PC-3 (cell line): ENCODE measurements around the gene PDXK. TPM values are rescaled to one million over a fixed set of nuclear protein-coding genes. Genes with fewer than 3 reads are reported as not detected.

Experiments used
- ATAC-seq: fragments of 200-7000 bp; cut with Tn5 transposase; 2 replicates; pipeline ENCODE4 v1.9.1; 2020; ENCODE audit warnings: mild to moderate bottlenecking, moderate library complexity
- Bru-seq: library from RNA; stranded (reverse); fragments of 400-500 nt; gene quantifications from one replicate; lab custom pipeline; 2021; lab: Mats Ljungman, UMichigan
- BruChase-seq, 2 experiments: library from RNA; stranded (reverse); fragments of 400-500 nt; gene quantifications; one replicate each; lab custom pipeline; 2021; lab: Mats Ljungman, UMichigan
- BruUV-seq: library from RNA; stranded (reverse); fragments of 400-500 nt; replicated peaks from 2 replicates; lab custom pipeline; 2021; lab: Mats Ljungman, UMichigan
- CTCF ChIA-PET: fragments of 300-600 bp; sonication (Branson Sonifier 250); formaldehyde crosslinking; loops from one replicate; lab custom pipeline; 2022; ENCODE audit warnings: antibody characterized with exemption; lab: Charles Lee
- POLR2A ChIA-PET: fragments of 300-600 bp; sonication (Branson Sonifier 250); formaldehyde crosslinking; loops from one replicate; lab custom pipeline; 2022; ENCODE audit warnings: antibody characterized with exemption; ENCODE audit not compliant: unreplicated experiment; lab: Charles Lee
- DNase-seq: peaks from one replicate; pipeline ENCODE4 v3.0.0-alpha.2; 2015
- H2AFZ ChIP-seq: fragments of 300-600 bp; sonication (generic); 2 replicates; pipeline ENCODE4 v1.6.0; 2016; ENCODE audit warnings: antibody characterized with exemption, low read length
- H3F3A ChIP-seq: fragments of 300-600 bp; sonication (generic); one replicate; pipeline ENCODE4 v1.6.0; 2017; ENCODE audit warnings: antibody characterized with exemption, low read length, control low read depth, mild to moderate bottlenecking; ENCODE audit not compliant: unreplicated experiment
- H3K27ac ChIP-seq: fragments of 300-600 bp; sonication (generic); 2 replicates; pipeline ENCODE4 v1.5.1; 2016; ENCODE audit warnings: mild to moderate bottlenecking, low read length
- H3K27me3 ChIP-seq: fragments of 300-600 bp; sonication (generic); 2 replicates; pipeline ENCODE4 v1.6.1; 2016; ENCODE audit warnings: low read length, mixed read lengths
- H3K36me3 ChIP-seq: fragments of 300-600 bp; sonication (generic); 2 replicates; pipeline ENCODE4 v1.6.1; 2016; ENCODE audit warnings: low read depth, mixed run types, low read length, mixed read lengths
- H3K4me1 ChIP-seq: fragments of 300-600 bp; sonication (generic); 2 replicates; pipeline ENCODE4 v1.5.1; 2016; ENCODE audit warnings: low read length; ENCODE audit not compliant: insufficient read depth
- H3K4me2 ChIP-seq: fragments of 300-600 bp; sonication (generic); 2 replicates; pipeline ENCODE4 v1.6.0; 2016; ENCODE audit warnings: low read length
- H3K4me3 ChIP-seq: fragments of 300-600 bp; sonication (generic); 2 replicates; pipeline ENCODE4 v1.5.1; 2016; ENCODE audit warnings: mild to moderate bottlenecking, low read length, mixed read lengths
- H3K79me2 ChIP-seq: fragments of 300-600 bp; sonication (generic); 2 replicates; pipeline ENCODE4 v1.6.1; 2017; ENCODE audit warnings: low read length, mixed read lengths
- H3K9ac ChIP-seq: fragments of 300-600 bp; sonication (generic); 2 replicates; pipeline ENCODE4 v1.6.0; 2016; ENCODE audit warnings: mild to moderate bottlenecking, low read length
- H3K9me2 ChIP-seq: fragments of 300-600 bp; sonication (generic); replicated peaks from 2 replicates; pipeline ENCODE4 v1.6.1; 2016; ENCODE audit warnings: mixed run types, low read length, mixed read lengths
- H3K9me3 ChIP-seq: fragments of 300-600 bp; sonication (generic); 2 replicates; pipeline ENCODE4 v1.6.1; 2016; ENCODE audit warnings: low read length, mixed read lengths
- H4K20me1 ChIP-seq: fragments of 300-600 bp; sonication (generic); 2 replicates; pipeline ENCODE4 v1.6.1; 2016; ENCODE audit warnings: low read length, mixed read lengths
- CTCF ChIP-seq: fragments of 300-600 bp; sonication (generic); conservative IDR thresholded peaks from 2 replicates; pipeline ENCODE4 v1.5.1; 2017; ENCODE audit warnings: antibody characterized with exemption, low read depth, mild to moderate bottlenecking, low read length
- EZH2 ChIP-seq: fragments of 300-600 bp; sonication (generic); IDR thresholded peaks from one replicate; pipeline ENCODE4 v1.6.1; 2017; ENCODE audit warnings: antibody characterized with exemption, mild to moderate bottlenecking, low read length; ENCODE audit not compliant: unreplicated experiment
- EZH2phosphoT487 ChIP-seq: fragments of 300-600 bp; sonication (generic); IDR thresholded peaks from 2 replicates; pipeline ENCODE4 v1.6.1; 2018; ENCODE audit warnings: mild to moderate bottlenecking, antibody characterized with exemption, low read length, borderline replicate concordance
- intact Hi-C: fragments of 100-400 bp; cut with micrococcal nuclease; formaldehyde crosslinking; loops from 2 replicates; pipeline ENCODE4 v1.9.0; 2023
- long read RNA-seq: library from polyadenylated mRNA; unstranded; transcript quantifications from one replicate; pipeline ENCODE4 v2.0.0, GENCODE V29; 2021; ENCODE audit not compliant: unreplicated experiment
- total RNA-seq: library from RNA; depleted of rRNA; stranded (reverse); fragments of >200 nt; gene quantifications from 2 replicates; pipeline ENCODE4 v1.2.3, GENCODE V29; 2014; rRNA removed

The PDXK gene
- total RNA-seq (423 and 464 TPM in 2 replicates), Bru-seq, nascent RNA (percentile 92 among the genes with signal in this experiment), BruChase-seq, experiment 1, labeled RNA remaining after a 6-hour chase (percentile 97 among the genes with signal in this experiment), BruChase-seq, experiment 2, labeled RNA remaining after a 2-hour chase (percentile 97 among the genes with signal in this experiment)
- long read RNA-seq, full-length matches to known transcripts, result 225 of 527 reads
- long read RNA-seq, partial matches to known transcripts, result 19 of 527 reads
- long read RNA-seq, other reads (novel, unspliced or antisense), result 283 of 527 reads

- BruUV-seq, result no TSS peak
- H3K27me3 ChIP-seq, result no peaks in the 10 kb centered on the region
- H3K4me2 ChIP-seq, result peak within 1 kb of the TSS; percentile 98
- no peaks in the 10 kb centered on the region for H3K9me2 ChIP-seq
- H2AFZ ChIP-seq, result peak within 1 kb of the TSS; percentile 84
- H3K36me3 ChIP-seq, result peaks cover 13% of the 10 kb centered on the region; the same call in 1 of the 2 replicates
- POLR2A ChIA-PET, result no interaction called here
- DNase-seq, result peak; percentile 95
- peak; percentile 82 for ATAC-seq
- intact Hi-C loops, result loop anchor here (1.0 kb wide), 1 partner anchor 49 kb away; no protein-coding TSS in a partner anchor
- peak within 1 kb of the TSS; percentile 71 for H3K27ac ChIP-seq
- CTCF ChIA-PET, result no interaction called here
- peak within 1 kb of the TSS; percentile 94 for H3K9ac ChIP-seq
- H3K4me3 ChIP-seq, result peak within 1 kb of the TSS; percentile 77
- TF ChIP-seq CTCF (peak; percentile 47; the same call in 1 of the 2 replicates), EZH2 (no peak), EZH2phosphoT487 (no peak)
- H3F3A ChIP-seq, result no peaks in the 10 kb centered on the region
- H3K9me3 ChIP-seq, result no peaks in the 10 kb centered on the region
- H4K20me1 ChIP-seq, result peaks cover 32% of the 10 kb centered on the region
- peaks cover 30% of the 10 kb centered on the region for H3K4me1 ChIP-seq
- H3K79me2 ChIP-seq, result peaks cover 56% of the 10 kb centered on the region
Observed at GRCh38 chr21:43718872-43719747, at the start of gene PDXK. Gene PDXK, plus strand, starts transcription at chr21:43719129. Its CDS starts 166 bp downstream, at chr21:43719295.

DNA sequence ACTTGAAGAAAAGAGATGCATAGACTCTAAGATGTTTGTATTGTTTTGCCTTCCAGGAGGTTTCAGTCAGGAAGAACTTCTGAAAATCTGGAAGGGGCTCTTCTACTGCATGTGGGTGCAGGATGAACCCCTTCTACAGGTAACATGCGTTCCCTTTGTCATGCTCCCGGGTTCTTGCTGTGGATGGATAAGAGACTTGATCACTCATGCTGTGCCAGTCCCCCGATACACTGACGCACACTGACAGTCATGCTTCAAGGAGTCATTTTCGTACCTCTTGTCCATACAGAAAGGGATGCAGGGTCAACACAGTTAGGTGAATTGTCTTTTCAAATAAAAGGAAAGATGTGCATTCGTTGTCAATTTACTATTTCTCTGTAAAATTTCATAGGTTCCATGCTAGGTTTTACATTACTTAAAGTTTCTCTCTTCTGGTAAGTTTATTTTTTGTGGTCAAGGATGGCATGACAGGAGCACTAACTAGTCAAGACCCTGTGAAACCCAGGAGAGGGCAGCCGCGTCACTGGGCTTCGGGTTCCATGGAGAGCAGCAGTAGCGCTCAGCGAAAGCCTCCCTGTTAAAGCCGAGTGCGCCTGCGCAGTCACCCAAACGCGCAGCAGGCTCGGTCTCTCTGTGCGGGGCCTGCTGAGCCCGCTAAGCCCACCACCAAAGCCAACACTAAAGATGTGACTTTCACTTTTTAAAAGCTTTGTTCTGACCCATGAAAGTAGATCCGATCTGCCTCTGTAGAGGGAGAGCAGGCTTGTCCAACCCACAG lies 48.9 kb upstream of the PDXK start:
- H3K9me3 ChIP-seq, result no peaks in the 10 kb centered on the region
- no peaks in the 10 kb centered on the region for H3K27me3 ChIP-seq
- peaks cover 65% of the 10 kb centered on the region for H3K79me2 ChIP-seq
- intact Hi-C loops, result no loop called here
- no peak overlapping the region for H3K27ac ChIP-seq
- no peaks in the 10 kb centered on the region for H3K9me2 ChIP-seq
- ATAC-seq (no peak), DNase-seq (no peak)
- ChIA-PET POLR2A (no interaction called here), CTCF (no interaction called here)
- peaks cover 48% of the 10 kb centered on the region for H3K36me3 ChIP-seq
- no peak overlapping the region for H3K4me2 ChIP-seq
- peaks cover 16% of the 10 kb centered on the region; the same call in 1 of the 2 replicates for H4K20me1 ChIP-seq
- TF ChIP-seq EZH2, result no peak
- TF ChIP-seq CTCF, result no peak
- TF ChIP-seq EZH2phosphoT487, result no peak
- no peak overlapping the region for H2AFZ ChIP-seq
- no peak overlapping the region for H3K9ac ChIP-seq
- H3K4me3 ChIP-seq, result no peak overlapping the region
- H3F3A ChIP-seq, result peaks cover 2% of the 10 kb centered on the region
- peaks cover 7% of the 10 kb centered on the region; the same call in 1 of the 2 replicates for H3K4me1 ChIP-seq
- no TSS peak for BruUV-seq
